Stomach (tissue), 9 donors: ENCODE results near the gene GNL3. TPM values are rescaled to one million over a fixed set of nuclear protein-coding genes. Genes with fewer than 3 reads are reported as not detected.

Source experiments
- DNase-seq, 2 donors: peaks; one replicate each; pipeline versions ENCODE4 v3.0.0 to v3.0.0-alpha.2; 2013 to 2019
- H3K27ac ChIP-seq, 5 donors: fragments of 200-600 bp in 4 of 5; sonication (generic) in 4 of 5; one replicate each; pipeline ENCODE4 v1.5.1; 2013 to 2019; ENCODE audit warnings: mild to moderate bottlenecking in 1 of 5, moderate library complexity in 1 of 5
- H3K27me3 ChIP-seq, 3 donors: fragments of 200-600 bp; sonication (generic); one replicate each; pipeline ENCODE4 v1.5.1; 2017 to 2019; ENCODE audit warnings: mixed run types in 1 of 3
- H3K36me3 ChIP-seq, 4 donors: fragments of 200-600 bp; sonication (generic); 1 replicate in 3 of 4; 2 replicates in 1 of 4; pipeline ENCODE4 v1.5.1; 2016 to 2019
- H3K4me1 ChIP-seq, 4 donors: fragments of 200-600 bp; sonication (generic); one replicate each; pipeline ENCODE4 v1.5.1; 2016 to 2019
- H3K4me3 ChIP-seq, 4 donors: fragments of 200-600 bp; sonication (generic) in 3 of 4; one replicate each; pipeline ENCODE4 v1.5.1; 2016 to 2019; ENCODE audit warnings: mild to moderate bottlenecking in 1 of 4
- H3K9me3 ChIP-seq, 4 donors: fragments of 200-600 bp; sonication (generic); one replicate each; pipeline ENCODE4 v1.5.1; 2016 to 2019
- EP300 ChIP-seq: sonication (generic); formaldehyde crosslinking; IDR thresholded peaks from one replicate; pipeline ENCODE4 v1.6.1; 2017; ENCODE audit warnings: antibody characterized with exemption
- POLR2A ChIP-seq, 4 donors: fragments of 450-650 bp; IDR thresholded peaks; one replicate each; pipeline ENCODE4 v1.6.1; 2016; ENCODE audit warnings: antibody characterized with exemption in 4 of 4, control low read depth in 2 of 4, mild to moderate bottlenecking in 1 of 4, moderate library complexity in 1 of 4
- POLR2AphosphoS5 ChIP-seq, 3 donors: sonication (generic); formaldehyde crosslinking; IDR thresholded peaks; one replicate each; pipeline ENCODE4 v1.6.1; 2016; ENCODE audit warnings: antibody characterized with exemption in 3 of 3
- WGBS, 5 donors: extraction: QIAGEN DNeasy Blood & Tissue Kit in 3 of 5; methylation state at CpG; one replicate each; pipeline versions ENCODE4 v1.1.5 to v1.1.7; 2013 to 2018; 5-methylcytosine and 5-hydroxymethylcytosine counted together
- intact Hi-C: fragments of 100-400 bp; cut with DNase I; formaldehyde crosslinking; loops from one replicate; pipeline ENCODE4 v1.15.1; 2023; ENCODE audit warnings: low total_unique reads
- polyA plus RNA-seq, 3 donors: library from polyadenylated mRNA; stranded (reverse); fragments of 200-250 nt; gene quantifications; one replicate each; pipeline ENCODE4 v1.2.3, GENCODE V29; 2013
- total RNA-seq, 5 donors: library from RNA; depleted of rRNA; stranded (reverse); fragments of >200 nt; gene quantifications; one replicate each; pipeline versions ENCODE4 v1.1.0 to v1.2.3, GENCODE V29; 2014 to 2016
- TF ChIP-seq, protein P1 (sequence below), 7 experiments: fragments of 450-650 bp in 4 of 7; fragments of 200-600 bp in 3 of 7; sonication (generic) in 3 of 7; IDR thresholded peaks; one replicate each; pipeline ENCODE4 v1.5.1; 2016 to 2019; ENCODE audit warnings: antibody characterized with exemption in 7 of 7, control low read depth in 2 of 7, mild to moderate bottlenecking in 1 of 7
- donor health status: healthy with polysubstance abuse.
- donor health status: Bipolar disorder and iron deficiency.
- donor health status: healthy.

Gene GNL3
- total and polyA plus RNA-seq, 8 donors, result 5.8 to 114 (median 62.2) TPM

DNA sequence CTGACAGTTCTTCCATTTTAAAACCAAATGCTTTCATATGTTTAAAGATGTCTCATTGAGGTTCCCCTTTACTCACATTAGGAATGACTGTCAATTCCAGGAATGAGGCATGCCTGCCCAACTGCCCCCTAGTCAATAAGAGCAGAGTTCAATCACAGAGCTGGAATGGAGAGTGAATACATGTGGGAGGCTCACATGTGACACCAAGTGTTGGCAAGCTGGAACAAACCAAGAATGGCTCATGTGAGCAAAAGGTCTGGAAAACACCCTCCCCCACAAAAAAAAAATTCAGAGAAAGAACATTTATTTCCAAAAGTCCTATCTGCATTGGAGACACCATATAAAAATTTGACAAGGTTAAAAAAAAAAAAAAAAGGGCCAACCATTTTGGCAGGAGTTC is 3.8 kb upstream of the GNL3 start:
- Histone ChIP-seq H3K4me1 (peaks cover 27 to 75% (median 54%) of the 10 kb centered on the region in 4 donors), H3K9me3 (no peaks in the 10 kb centered on the region), H3K27me3 (no peaks in the 10 kb centered on the region), H3K36me3 (peaks cover 26 to 41% (median 37%) of the 10 kb centered on the region in 4 donors), H3K4me3 (no peak overlapping the region), H3K27ac (peak overlapping the region in 4 of 5 donors; percentile 17 to 54 (median 42))
- peak in 1 of 2 donors; percentile 66 for DNase-seq
- TF ChIP-seq POLR2AphosphoS5 (IDR thresholded peaks at IDR 0.05) (peak in 1 of 3 donors; percentile 31), POLR2A (IDR thresholded peaks at IDR 0.05) (no peak), EP300 (no peak)
- TF ChIP-seq, protein P1, sequence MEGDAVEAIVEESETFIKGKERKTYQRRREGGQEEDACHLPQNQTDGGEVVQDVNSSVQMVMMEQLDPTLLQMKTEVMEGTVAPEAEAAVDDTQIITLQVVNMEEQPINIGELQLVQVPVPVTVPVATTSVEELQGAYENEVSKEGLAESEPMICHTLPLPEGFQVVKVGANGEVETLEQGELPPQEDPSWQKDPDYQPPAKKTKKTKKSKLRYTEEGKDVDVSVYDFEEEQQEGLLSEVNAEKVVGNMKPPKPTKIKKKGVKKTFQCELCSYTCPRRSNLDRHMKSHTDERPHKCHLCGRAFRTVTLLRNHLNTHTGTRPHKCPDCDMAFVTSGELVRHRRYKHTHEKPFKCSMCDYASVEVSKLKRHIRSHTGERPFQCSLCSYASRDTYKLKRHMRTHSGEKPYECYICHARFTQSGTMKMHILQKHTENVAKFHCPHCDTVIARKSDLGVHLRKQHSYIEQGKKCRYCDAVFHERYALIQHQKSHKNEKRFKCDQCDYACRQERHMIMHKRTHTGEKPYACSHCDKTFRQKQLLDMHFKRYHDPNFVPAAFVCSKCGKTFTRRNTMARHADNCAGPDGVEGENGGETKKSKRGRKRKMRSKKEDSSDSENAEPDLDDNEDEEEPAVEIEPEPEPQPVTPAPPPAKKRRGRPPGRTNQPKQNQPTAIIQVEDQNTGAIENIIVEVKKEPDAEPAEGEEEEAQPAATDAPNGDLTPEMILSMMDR (IDR thresholded peaks at IDR 0.05), result no peak
- intact Hi-C loops, result no loop called here

GRCh38 chr3:52683611-52684010 is 2.2 kb upstream of the GNL3 start:
- DNase-seq, result no peak
- WGBS, 5 donors, result 67 to 73% (median 72%) methylated on average over 6 of the region's 6 CpGs
- TF ChIP-seq POLR2AphosphoS5 (IDR thresholded peaks at IDR 0.05) (no peak), POLR2A (IDR thresholded peaks at IDR 0.05) (no peak), EP300 (no peak)
- TF ChIP-seq, protein P1 (IDR thresholded peaks at IDR 0.05), result no peak
- Histone ChIP-seq H3K9me3 (no peaks in the 10 kb centered on the region), H3K36me3 (peaks cover 20 to 41% (median 37%) of the 10 kb centered on the region in 4 donors), H3K27ac (peak overlapping the region in 1 of 5 donors; percentile 100), H3K4me3 (no peak overlapping the region), H3K4me1 (peaks cover 31 to 87% (median 70%) of the 10 kb centered on the region in 4 donors), H3K27me3 (no peaks in the 10 kb centered on the region)
- intact Hi-C loops, result no loop called here

GRCh38 chr3:52684184-52684583 is 1.6 kb upstream of the GNL3 start:
- Histone ChIP-seq H3K9me3 (no peaks in the 10 kb centered on the region), H3K27me3 (no peaks in the 10 kb centered on the region), H3K36me3 (peaks cover 20 to 41% (median 37%) of the 10 kb centered on the region in 4 donors), H3K27ac (peak overlapping the region in 3 of 5 donors; percentile 93 to 100 (median 96)), H3K4me3 (peak overlapping the region in 2 of 4 donors; percentile 85 to 86), H3K4me1 (peaks cover 28 to 87% (median 70%) of the 10 kb centered on the region in 4 donors)
- TF ChIP-seq, protein P1 (IDR thresholded peaks at IDR 0.05), result no peak
- TF ChIP-seq EP300 (no peak), POLR2AphosphoS5 (IDR thresholded peaks at IDR 0.05) (no peak), POLR2A (IDR thresholded peaks at IDR 0.05) (no peak)
- intact Hi-C loops, result no loop called here
- WGBS, 5 donors, result 40 to 53% (median 43%) methylated on average over 5 of the region's 5 CpGs
- no peak for DNase-seq

- Histone ChIP-seq H3K27me3 (no peaks in the 10 kb centered on the region), H3K4me1 (peaks cover 18 to 85% (median 69%) of the 10 kb centered on the region in 4 donors), H3K36me3 (peaks cover 25 to 43% (median 40%) of the 10 kb centered on the region in 4 donors), H3K4me3 (peak overlapping the region; percentile 59 to 86 (median 81)), H3K9me3 (no peaks in the 10 kb centered on the region), H3K27ac (peak overlapping the region; percentile 92 to 100 (median 96))
- DNase-seq, result peak; percentile 88 to 93
- TF ChIP-seq EP300 (no peak), POLR2A (IDR thresholded peaks at IDR 0.05) (no peak), POLR2AphosphoS5 (IDR thresholded peaks at IDR 0.05) (peak in 2 of 3 donors; percentile 54 to 64)
- WGBS, 5 donors, result 0 to 2% (median 1%) methylated on average over 14 to 41 of the region's 41 CpGs
- intact Hi-C loops, result no loop called here
These were observed 535 bp upstream of the GNL3 start for GRCh38 chr3:52685285-52685708.

DNA sequence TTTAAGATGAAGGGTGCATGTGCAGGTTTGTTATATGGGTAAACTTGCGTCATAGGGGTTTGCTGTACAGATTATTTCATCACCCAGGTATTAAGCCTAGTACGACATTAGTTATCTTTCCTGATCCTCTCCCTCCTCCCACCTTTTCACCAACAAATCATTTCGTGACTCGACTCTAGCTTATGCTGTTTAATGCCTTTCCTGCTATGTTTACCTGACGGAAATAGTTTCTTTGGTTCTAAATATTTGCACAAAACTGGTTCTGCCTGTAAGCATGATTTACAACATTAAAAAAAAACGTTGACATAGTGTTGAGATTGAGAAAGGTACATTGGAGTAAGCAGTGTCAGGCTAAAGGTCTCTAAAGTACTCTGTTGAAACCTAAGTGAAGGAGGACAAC is 2.4 kb downstream of the GNL3 start:
- 27 to 60% (median 38%) methylated on average over 6 of the region's 6 CpGs for WGBS, 5 donors
- Histone ChIP-seq H3K27me3 (no peaks in the 10 kb centered on the region), H3K4me3 (peak overlapping the region in 2 of 4 donors; percentile 85 to 86), H3K36me3 (peaks cover 52 to 64% (median 63%) of the 10 kb centered on the region in 4 donors), H3K27ac (peak overlapping the region in 4 of 5 donors; percentile 92 to 100 (median 94)), H3K4me1 (peaks cover 15 to 56% (median 51%) of the 10 kb centered on the region in 4 donors), H3K9me3 (no peaks in the 10 kb centered on the region)
- TF ChIP-seq POLR2A (IDR thresholded peaks at IDR 0.05), result no peak
- peak in 2 of 3 donors; percentile 36 to 56 for TF ChIP-seq POLR2AphosphoS5 (IDR thresholded peaks at IDR 0.05)
- TF ChIP-seq EP300, result no peak
- TF ChIP-seq, protein P1 (IDR thresholded peaks at IDR 0.05), result no peak
- peak in 1 of 2 donors; percentile 59 for DNase-seq
- intact Hi-C loops, result no loop called here
